Measurements from ENCODE around the gene LNPK. TPM values are rescaled to one million over a fixed set of nuclear protein-coding genes. Genes with fewer than 3 reads are reported as not detected.
"Not testable (repeated sequence)": the region's sequence is repeated elsewhere in the genome, so short reads cannot be mapped to it uniquely, and the experiment has no call there.

LNPK gene
- total RNA-seq, 1 donor from 2014 or later = 4.2 TPM

DNA sequence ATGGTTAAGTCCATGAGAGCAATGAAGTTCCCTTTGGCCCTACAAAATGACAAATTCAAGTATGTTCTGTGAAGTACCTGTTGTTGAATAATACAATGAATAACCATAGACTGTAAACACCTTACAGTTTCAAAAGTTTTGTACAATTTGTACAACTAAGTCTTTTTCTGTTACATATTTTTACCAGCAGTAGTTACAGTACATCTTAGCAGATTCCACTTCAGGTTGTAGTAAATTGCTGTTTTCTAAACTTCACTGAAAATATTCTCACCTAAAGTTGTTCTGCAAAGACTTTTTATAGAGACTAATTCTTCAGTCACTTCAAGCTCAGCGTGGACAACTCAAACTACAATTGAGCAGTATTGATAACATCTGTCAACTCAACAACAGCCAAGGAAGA, 28.7 kb downstream of the LNPK start:
- DNase-seq (ENCODE audit: low read depth in 2 of 2) = no peak

DNA sequence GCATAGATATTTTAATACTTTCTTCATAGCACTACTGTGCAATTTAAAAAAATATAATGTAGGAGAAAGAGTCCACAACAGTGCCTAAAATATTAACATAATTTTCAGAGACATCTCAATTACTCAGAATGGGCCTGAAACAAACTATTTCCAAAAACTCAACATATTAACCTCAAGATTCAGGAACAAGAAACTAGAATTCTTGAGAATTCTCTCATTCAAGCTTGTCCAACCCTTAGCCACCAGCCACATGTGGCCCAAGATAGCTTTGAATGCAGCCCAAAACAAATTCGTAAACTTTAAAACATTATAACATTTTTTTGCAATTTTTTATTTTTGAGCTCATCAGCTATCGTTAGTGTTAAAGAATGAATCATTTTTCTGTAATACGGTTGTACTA, 35.2 kb downstream of the LNPK start:
- no peak for DNase-seq (ENCODE audit: low read depth in 2 of 2)

DNA sequence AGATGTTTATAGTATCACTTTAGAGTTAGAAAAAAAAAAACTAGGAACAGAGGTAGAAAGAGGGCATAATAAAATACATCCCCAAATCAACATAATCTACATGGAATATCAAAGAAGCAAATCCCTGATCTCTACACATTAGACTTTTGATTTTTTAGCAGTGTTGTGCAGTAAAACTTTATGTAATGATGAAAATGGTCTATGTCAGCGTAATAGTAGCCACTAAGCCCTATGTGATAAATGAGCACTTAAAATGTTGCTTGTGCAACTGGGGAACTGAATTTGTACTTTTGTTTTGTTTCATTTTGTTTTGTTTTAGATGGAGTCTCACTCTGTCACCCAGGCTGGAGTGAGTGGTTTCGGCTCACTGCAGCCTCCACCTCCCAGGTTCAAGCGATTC, 36.3 kb downstream of the LNPK start:
- DNase-seq (ENCODE audit: low read depth in 2 of 2) = no peak

DNA sequence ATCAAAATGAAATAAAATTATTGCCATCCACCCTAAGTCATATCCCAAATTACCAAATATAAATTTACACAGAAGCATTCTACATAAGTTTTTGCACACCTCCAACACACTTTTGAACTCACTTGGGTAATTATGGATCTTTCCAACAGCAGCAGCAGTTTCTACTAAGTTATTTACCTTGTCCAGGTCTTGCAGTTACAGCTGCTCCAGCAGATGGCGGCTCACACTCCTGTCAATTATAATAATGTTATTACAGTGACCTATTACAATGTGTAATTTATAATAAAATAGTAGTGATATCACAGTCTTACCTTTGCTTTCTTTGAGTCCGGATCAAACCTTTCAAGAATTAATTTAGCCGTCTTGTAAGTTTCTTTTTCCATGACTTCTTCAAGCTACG, 37.9 kb downstream of the LNPK start:
- peak; percentile 4 to 22 for DNase-seq (ENCODE audit: low read depth in 2 of 2)

DNA sequence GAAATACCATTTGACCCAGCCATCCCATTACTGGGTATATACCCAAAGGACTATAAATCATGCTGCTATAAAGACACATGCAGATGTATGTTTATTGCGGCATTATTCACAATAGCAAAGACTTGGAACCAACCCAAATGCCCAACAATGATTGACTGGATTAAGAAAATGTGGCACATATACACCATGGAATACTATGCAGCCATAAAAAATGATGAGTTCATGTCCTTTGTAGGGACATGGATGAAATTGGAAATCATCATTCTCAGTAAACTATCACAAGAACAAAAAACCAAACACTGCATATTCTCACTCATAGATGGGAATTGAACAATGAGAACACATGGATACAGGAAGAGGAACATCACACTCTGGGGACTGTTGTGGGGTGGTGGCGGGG, 38.9 kb downstream of the LNPK start:
- DNase-seq (ENCODE audit: low read depth in 2 of 2) = not testable (repeated sequence)

DNA sequence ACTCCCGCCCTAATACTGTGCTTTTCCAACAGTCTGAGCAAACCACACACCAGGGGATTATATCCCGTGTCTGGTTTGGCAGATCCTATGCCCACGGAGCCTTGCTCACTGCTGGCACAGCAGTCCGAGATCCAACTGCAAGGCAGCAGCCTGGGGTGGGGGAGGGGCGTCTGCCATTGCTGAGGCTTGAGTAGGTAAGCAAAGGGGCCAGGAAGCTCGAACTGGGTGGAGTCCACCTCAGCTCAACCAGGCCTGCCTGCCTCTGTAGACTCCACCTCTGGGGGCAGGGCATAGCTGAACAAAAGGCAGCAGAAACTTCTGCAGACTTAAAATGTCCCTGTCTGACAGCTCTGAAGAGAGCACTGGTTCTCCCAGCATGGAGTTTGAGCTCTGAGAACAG, 44.2 kb downstream of the LNPK start:
- DNase-seq (ENCODE audit: low read depth in 2 of 2) = no peak

DNA sequence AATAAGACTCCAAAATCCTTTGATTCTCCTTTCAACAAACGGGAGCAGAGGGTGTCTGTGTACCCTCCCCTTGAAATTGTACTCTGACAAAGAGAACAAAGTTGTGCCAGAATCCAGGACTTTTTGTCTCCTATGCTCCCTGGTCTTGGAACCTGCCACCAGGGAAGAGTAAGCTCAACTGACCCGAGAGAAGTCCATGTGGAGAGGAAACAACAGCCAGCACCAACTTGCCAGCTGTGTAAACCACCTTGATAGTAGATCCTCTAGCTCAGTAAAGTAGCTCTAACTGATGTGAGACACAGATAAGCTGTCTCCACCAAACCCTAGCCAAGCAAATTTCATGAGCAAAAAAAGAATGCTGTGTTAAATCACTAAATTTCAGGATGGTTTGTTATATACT, 46.9 kb downstream of the LNPK start:
- no peak for DNase-seq (ENCODE audit: low read depth in 2 of 2)

DNA sequence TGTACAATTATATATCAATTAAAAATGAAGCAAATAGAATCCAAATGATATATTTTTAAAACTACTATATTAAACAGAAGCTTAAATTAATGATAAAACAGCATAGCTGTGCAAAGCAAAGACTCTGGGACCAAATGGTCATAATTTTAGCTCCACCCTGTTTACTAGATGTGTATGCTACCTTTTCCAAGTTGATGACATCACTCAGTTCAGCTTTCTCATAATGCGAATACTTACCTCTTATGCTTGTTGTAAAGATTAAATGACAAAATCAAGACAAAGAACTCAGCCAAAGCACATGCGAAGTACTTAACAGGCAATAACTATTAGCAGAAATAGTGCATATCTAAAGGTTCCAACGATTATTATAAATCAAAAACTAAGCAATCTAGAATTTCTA, 51.6 kb downstream of the LNPK start:
- no peak for DNase-seq (ENCODE audit: low read depth in 2 of 2)

DNA sequence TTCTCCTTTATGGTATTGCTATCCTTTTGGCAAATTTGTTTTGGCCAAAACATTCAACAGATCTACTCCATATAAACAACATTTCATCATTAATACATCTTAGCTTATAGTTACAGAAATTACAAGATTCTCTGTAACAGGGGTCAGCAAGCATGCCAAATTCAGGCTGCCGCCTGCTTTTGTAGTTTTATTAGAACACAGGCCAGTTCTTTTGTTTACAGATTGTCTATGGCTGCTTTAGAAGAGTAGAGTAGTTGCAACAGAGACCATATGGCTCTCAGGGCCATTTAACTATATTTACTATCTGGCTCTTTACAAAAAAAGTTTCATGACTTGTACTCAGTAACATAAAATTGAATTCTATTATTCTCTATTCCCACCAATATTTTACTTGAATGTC, 53.9 kb downstream of the LNPK start:
- no peak for DNase-seq (ENCODE audit: low read depth in 2 of 2)

DNA sequence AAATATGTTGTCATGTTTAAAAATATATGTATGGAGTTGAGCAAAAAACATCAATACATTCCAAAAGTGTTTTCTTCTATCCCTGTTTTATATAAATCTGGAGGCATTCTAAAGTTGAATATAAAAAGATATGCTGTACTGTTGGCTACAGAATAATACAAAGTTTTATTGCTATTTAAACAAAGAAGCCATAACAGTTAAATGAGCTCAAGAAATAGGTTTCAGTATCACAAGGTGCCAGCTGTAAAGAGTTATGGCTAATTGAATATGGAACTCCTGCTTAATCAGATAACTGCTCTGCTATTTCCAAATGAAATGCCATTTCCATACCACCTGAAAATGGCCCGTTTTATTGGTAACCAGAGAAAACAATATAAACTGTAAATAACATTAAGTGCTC, 55.0 kb downstream of the LNPK start:
- DNase-seq (ENCODE audit: low read depth in 2 of 2) = no peak

DNA sequence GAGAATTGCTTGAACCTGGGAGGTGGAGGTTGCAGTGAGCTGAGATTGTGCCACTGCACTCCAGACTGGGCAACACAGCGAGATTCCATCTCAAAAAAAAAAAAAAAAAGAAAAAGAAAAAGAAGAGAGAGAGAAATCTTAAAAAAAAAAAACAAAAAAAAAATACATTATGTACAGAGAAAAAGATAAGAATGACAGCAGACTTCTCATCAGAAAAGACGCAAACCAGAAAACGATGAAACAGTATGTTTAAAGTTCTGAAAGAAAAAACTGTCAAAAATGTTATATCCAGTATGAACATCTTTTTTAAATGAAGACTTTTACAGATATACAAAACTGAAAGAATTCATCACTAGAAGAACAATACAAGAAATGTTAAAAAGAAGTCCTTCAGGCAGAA, 60.4 kb downstream of the LNPK start:
- no peak for DNase-seq (ENCODE audit: low read depth in 2 of 2)

DNA sequence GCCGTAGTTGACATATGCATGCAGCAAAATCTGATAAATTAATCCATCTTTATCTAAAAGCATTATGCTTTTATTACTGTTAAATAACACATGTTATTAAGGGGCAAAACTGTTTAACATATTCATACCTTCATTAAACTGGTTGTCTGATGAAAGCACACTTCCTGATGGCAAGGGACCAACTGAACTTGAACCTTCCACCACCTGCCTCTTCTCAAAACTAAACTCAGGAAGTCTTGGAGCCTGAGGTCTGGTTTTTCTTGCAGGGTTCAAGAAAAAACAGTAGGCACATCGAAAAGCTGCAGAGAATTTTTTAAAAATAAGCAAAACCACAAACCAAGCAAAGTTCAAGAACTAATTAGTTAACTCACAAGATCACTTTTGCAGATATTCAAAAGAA, 64.9 kb downstream of the LNPK start:
- peak in 1 of 2 donors; percentile 3 for DNase-seq (ENCODE audit: low read depth in 2 of 2)

DNA sequence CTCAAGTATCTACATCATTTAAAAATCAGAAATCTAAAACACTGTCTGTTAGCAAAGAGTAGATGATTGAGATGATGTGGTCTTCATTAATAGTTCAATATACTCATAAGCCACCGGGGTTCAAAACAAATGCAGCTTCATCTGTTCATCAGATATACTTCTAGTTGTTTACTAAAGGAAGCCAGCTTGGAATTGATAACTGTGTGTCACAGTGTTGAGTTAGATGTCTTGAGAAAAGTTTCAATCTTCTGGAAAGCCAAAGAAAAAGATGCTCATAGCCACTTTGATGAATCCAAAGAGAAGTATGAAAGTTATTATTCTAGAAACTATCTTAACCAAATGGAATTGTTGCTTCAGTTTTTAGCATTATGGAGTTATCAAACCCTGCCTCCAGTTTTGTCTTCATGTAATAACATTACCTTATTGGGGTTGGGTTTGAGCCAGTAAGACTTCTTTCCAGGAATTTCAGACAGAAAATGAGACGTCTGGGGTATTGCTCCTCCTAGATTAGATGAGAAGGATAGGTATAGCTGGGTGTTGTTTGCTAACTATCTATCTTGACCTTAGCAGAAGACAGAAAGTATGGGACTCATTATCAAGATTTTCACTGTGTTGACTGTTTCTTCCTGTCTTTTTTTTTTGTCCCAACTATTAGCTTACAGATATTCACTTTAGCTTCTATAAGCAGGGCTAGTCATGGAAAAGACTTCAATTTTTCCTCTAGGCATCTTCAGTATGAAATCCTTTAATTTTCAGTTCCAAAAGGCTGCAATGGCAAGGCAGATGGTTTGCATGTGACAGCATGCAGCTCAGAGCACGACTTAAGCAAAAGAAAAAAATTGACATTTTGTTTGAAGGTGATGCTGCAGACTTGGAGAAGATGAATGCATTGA, 66.5 kb downstream of the LNPK start:
- no peak for DNase-seq (ENCODE audit: low read depth in 2 of 2)

DNA sequence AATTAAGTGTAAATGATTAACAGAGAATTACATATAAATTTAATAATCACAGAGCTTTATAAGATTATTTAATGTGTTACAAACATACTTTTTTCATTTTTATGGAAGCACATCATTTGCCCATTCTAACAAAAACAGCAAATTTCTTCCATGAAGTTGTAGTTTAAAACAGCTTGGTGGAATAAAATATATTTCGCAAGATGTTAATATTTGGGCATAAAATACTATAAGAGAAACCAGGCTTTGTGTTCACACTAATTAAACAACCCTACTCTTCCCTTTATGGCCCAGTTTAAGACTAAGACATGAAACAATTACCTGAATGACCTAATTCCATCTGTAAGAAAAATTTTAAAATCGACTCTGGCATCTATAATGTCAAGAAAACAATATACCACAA, 69.4 kb downstream of the LNPK start:
- DNase-seq (ENCODE audit: low read depth in 2 of 2) = no peak

DNA sequence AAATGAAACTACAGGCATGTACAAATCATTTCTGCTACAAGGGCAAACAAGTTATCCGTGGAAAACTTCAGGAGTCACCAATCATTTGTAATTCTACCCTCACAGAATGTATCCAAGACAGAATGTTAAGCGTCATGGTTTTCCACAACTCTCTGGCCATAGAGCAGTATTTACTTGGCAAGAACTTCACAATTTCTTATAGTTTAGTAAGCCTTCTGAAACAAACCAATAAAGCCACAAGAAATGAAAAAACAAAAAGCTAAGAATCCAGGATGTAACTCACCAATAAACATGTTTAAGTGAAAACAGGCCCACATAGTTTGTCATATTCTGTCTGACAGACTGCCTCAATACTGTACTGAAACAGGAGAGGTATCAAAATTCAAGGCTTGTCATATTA, 70.3 kb downstream of the LNPK start:
- no peak for DNase-seq (ENCODE audit: low read depth in 2 of 2)

DNA sequence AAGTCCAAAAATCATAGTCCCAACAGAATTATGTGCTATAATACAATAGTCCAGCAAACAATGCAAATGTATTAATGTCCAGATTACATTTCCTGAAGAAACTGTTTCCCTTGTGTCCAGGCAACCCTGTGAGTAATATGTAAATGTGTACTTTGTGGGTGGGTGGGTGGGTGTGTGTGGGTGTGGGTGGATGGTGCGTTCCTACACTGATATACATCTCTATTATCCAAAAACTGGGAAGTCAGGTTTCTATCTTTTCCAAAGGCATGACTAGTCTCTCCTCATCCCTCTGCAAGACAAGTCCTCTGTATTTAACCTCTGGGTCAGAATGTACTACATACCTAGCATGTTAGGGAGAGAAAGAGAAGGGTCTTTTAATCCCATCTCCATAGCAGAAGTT, 71.6 kb downstream of the LNPK start:
- peak; percentile 0 to 66 for DNase-seq (ENCODE audit: low read depth in 2 of 2)

DNA sequence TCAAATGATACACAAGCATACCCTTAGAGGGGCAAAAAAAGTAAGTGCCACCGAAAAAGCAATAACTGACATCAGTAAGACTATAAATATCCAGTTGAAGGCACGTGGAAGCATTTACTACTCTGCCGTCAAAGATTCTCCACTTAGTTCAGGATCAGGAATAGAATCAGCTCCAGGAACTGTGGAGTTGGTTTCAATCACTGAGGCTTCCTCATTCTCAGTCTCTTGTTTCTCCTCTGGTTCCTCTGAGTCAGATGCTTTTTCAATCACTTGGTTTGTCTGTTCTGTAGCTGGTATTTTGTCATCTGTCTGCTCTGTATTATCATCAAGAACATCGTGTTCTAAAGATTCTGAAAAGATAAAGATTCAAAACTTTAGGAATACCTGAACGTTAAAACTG, 72.2 kb downstream of the LNPK start:
- peak in 1 of 2 donors; percentile 57 for DNase-seq (ENCODE audit: low read depth in 2 of 2)

DNA sequence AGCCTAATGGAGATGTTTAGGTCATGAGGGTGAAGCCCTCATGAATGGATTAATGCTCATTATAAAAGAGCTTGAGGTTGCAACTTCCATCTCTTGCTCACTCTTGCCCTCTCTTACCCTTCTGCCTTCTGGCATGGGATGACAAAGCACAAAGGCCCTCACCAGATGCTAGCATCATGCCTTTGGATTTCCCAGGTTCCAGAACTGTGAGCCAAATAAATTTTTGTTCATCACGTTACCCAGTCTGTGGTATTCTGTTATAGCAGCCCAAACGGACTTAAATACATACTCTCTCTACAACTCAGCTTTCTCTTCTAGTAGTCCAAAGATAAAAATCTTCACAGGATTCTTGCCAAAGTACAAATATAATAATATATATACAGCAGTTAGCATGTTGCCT, 75.8 kb downstream of the LNPK start:
- DNase-seq (ENCODE audit: low read depth in 2 of 2) = no peak

DNA sequence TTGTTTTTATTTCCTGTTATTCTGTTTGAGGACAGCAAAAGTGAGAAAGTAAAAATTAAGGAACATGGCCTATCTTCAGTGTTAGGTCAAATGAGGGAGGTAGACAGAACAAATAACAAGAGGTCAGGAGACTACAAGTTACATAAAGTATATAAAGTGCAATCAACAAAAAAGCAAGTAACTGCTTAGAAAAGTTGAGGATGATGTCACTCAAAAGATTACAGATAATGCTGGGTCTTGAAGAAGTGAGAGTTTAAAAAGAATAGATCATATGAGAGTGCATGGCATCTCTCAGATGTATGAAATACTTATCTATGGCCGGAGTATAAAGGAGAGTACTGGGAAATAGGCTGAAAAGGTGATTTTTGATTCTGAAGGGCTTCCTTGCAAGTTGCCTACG, 79.9 kb downstream of the LNPK start:
- no peak for DNase-seq (ENCODE audit: low read depth in 2 of 2)

DNA sequence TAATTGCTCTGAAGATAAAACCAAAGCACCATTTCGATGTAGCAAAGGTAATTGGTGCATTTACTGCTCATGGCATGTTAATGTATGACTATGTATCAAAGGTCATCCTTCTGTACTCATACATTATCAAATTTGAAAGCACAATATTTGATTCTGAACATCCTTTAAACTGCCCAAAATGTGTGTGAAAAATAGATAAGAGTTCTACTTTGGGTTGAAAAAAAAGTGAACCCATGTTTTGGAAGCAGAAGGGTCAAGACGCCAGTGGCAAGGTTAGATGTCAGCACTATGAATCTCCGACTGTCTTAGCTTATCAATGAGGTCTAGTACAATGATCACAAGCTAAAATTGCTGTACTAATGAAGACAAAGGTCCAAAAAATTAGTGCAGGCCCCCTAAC, 83.1 kb downstream of the LNPK start:
- no peak for DNase-seq (ENCODE audit: low read depth in 2 of 2)

DNA sequence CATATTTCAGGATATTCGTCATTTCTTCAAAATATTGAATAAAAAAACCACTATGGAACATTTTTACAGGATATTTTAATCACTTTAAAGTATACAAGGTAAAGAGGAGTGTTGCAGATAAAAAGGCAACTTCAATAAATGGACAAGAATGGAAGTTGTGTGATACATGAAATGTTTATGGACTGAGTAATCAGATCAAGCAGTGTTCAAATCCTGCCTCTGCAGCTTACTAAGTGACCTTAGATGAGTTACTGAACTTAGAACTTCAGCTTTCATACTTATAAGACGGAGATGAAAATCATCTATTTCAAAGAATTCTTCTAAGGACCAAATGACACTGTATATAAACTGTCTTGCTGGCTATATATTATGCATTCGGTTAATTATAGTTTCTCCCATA, 87.2 kb downstream of the LNPK start:
- DNase-seq (ENCODE audit: low read depth in 2 of 2) = no peak

DNA sequence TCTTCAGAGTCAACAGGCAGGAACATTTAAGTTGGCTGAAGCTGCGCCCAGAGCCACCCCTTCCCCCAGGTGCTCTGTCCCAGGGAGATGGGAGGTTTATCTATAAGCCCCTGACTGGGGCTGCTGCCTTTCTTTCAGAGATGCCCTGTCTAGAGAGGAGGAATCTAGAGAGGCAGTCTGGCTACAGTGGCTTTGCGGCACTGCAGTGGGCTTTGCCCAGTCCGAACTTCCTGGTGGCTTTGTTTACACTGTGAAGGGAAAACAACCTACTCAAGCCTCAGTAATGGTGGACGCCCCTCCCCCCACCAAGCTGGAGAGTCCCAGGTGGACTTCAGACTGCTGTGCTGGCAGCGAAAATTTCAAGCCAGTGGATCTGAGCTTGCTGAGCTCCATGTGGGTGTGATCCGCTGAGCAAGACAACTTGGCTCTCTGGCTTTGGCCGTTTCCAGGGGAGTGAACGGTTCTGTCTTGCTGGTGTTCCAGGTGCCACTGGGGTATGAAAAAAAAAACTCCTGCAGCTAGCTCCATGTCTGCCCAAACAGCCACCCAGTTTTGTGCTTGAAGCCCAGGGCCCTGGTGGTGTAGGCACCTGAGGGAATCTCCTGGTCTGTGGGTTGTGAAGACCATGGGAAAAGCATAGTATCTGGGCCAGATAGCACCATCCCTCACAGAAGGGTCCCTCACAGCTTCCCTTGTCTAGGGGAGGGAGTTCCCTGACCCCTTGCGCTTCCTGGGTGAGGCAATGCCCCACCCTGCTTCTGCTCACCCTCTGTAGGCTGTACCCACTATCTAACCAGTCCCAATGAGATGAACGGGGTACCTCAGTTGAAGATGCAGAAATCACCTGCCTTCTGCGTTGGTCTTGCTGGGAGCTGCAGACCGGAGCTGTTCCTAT, 88.0 kb downstream of the LNPK start:
- not testable (repeated sequence) for DNase-seq (ENCODE audit: low read depth in 2 of 2)

DNA sequence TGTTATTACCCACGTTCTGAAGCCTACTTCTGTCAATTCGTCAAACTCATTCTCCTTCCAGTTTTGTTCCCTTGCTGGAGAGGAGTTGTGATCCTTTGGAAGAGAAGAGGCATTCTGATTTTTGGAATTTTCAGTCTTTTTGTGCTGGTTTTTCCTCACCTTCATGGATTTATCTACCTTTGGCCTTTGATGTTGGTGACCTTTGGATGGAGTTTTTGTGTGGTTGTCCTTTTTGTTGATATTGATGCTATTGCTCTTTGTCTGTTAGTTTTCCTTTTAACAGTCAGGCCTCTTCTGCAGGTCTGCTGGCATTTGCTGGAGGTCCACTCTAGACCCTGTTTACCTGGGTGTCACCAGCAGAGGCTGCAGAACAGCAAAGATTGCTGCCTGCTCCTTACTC, 88.8 kb downstream of the LNPK start:
- not testable (repeated sequence) for DNase-seq (ENCODE audit: low read depth in 2 of 2)
